Measurements from ENCODE around the gene CACNA1F. TPM values are rescaled to one million over a fixed set of nuclear protein-coding genes. Genes with fewer than 3 reads are reported as not detected.
A peak's percentile ranks its signal among the peaks of the same experiment; 100 is the strongest.

Gene CACNA1F
- total and polyA plus RNA-seq, 3 donors from 2014 or later, result 0.16 to 0.24 (median 0.19) TPM

GRCh38 chrX:49271341-49271740 is 38.2 kb upstream of the CACNA1F start:
- Histone ChIP-seq H3K9me3 (no peaks in the 10 kb centered on the region), H3K4me1 (no peaks in the 10 kb centered on the region), H3K36me3 (ENCODE audit: low read depth, missing control alignments) (no peaks in the 10 kb centered on the region), H3K27ac (no peak overlapping the region), H3K4me3 (no peak overlapping the region), H3K27me3 (no peaks in the 10 kb centered on the region)
- 70% methylated on average over 2 of the region's 2 CpGs; no CpG with 5 or more reads in 1 of the 2 donors for WGBS, 2 donors
- intact Hi-C loops (cut with DNase I; ENCODE audit: low total_unique reads), result no loop called here
- DNase-seq, result no peak
- no peak for TF ChIP-seq POLR2A (IDR thresholded peaks at IDR 0.05)

GRCh38 chrX:49270249-49270921 is 37.2 kb upstream of the CACNA1F start:
- Histone ChIP-seq H3K4me1 (no peaks in the 10 kb centered on the region), H3K9me3 (no peaks in the 10 kb centered on the region), H3K4me3 (peak overlapping the region; percentile 60 to 74), H3K27me3 (no peaks in the 10 kb centered on the region), H3K36me3 (ENCODE audit: low read depth, missing control alignments) (no peaks in the 10 kb centered on the region), H3K27ac (peak overlapping the region; percentile 90 to 92)
- 44% methylated on average over 57 of the region's 66 CpGs; no CpG with 5 or more reads in 1 of the 2 donors for WGBS, 2 donors
- intact Hi-C loops (cut with DNase I; ENCODE audit: low total_unique reads), result no loop called here
- no peak for TF ChIP-seq POLR2A (IDR thresholded peaks at IDR 0.05)
- TF ChIP-seq CTCF (IDR thresholded peaks at IDR 0.05), result no peak
- no peak for DNase-seq

- DNase-seq, result no peak
- Histone ChIP-seq H3K4me1 (no peaks in the 10 kb centered on the region), H3K27me3 (no peaks in the 10 kb centered on the region), H3K9me3 (no peaks in the 10 kb centered on the region), H3K27ac (peak within 1 kb of the TSS; percentile 90 to 92), H3K36me3 (ENCODE audit: low read depth, missing control alignments) (no peaks in the 10 kb centered on the region), H3K4me3 (peak within 1 kb of the TSS; percentile 60 to 74)
- WGBS, 2 donors, result 0% methylated on average over 28 of the region's 70 CpGs; no CpG with 5 or more reads in 1 of the 2 donors
- TF ChIP-seq CTCF (IDR thresholded peaks at IDR 0.05), result no peak
- TF ChIP-seq POLR2A (IDR thresholded peaks at IDR 0.05), result no peak
- intact Hi-C loops (cut with DNase I; ENCODE audit: low total_unique reads), result no loop called here
These were observed 36.7 kb upstream of the CACNA1F start, which contains the start of gene PPP1R3F for GRCh38 chrX:49269767-49270248. Gene PPP1R3F, plus strand, starts transcription at chrX:49269793. Its CDS starts 77 bp downstream, at chrX:49269870.

GRCh38 chrX:49269010-49269766 is 36.0 kb upstream of the CACNA1F start:
- Histone ChIP-seq H3K27ac (peak overlapping the region; percentile 86 to 92), H3K36me3 (ENCODE audit: low read depth, missing control alignments) (no peaks in the 10 kb centered on the region), H3K9me3 (no peaks in the 10 kb centered on the region), H3K4me1 (no peaks in the 10 kb centered on the region), H3K4me3 (peak overlapping the region; percentile 59 to 60), H3K27me3 (no peaks in the 10 kb centered on the region)
- 0 to 1% methylated on average over 38 to 45 of the region's 45 CpGs for WGBS, 2 donors
- intact Hi-C loops (cut with DNase I; ENCODE audit: low total_unique reads), result no loop called here
- TF ChIP-seq CTCF (IDR thresholded peaks at IDR 0.05), result no peak
- no peak for TF ChIP-seq POLR2A (IDR thresholded peaks at IDR 0.05)
- DNase-seq, result peak; percentile 98

GRCh38 chrX:49268702-49269009 is 35.5 kb upstream of the CACNA1F start:
- H3K4me3 ChIP-seq, result peak overlapping the region in 1 of 2 donors; percentile 59
- H3K27me3 ChIP-seq, result no peaks in the 10 kb centered on the region
- H3K9me3 ChIP-seq, result no peaks in the 10 kb centered on the region
- intact Hi-C loops (cut with DNase I; ENCODE audit: low total_unique reads), result no loop called here
- H3K36me3 ChIP-seq (ENCODE audit: low read depth, missing control alignments), result no peaks in the 10 kb centered on the region
- DNase-seq, result no peak
- WGBS, 2 donors, result 6% methylated on average over 3 to 4 of the region's 4 CpGs
- H3K27ac ChIP-seq, result peak overlapping the region; percentile 81 to 92
- no peaks in the 10 kb centered on the region for H3K4me1 ChIP-seq
- TF ChIP-seq POLR2A (IDR thresholded peaks at IDR 0.05), result no peak
- no peak for TF ChIP-seq CTCF (IDR thresholded peaks at IDR 0.05)
